Left ventricle myocardium superior (tissue), 1 donor: ENCODE results near the gene EGR2. TPM values are rescaled to one million over a fixed set of nuclear protein-coding genes. Genes with fewer than 3 reads are reported as not detected.

Experiments
- ATAC-seq: fragments of 200-7000 bp; cut with Tn5 transposase; one replicate; pipeline ENCODE4 v1.9.1; 2020; ENCODE audit warnings: mild to moderate bottlenecking, moderate library complexity
- DNase-seq: peaks from one replicate; pipeline ENCODE4 v3.0.0-alpha.2; 2020
- intact Hi-C: fragments of 100-400 bp; cut with micrococcal nuclease; formaldehyde crosslinking; loops from one replicate; pipeline ENCODE4 v1.11.0; 2022
- total RNA-seq: library from RNA; stranded (reverse); fragmentation: NEBNext Ultra II Directional; extraction: Animal tissue kit (Norgen Biotek cat#: 25700); gene quantifications from one replicate; pipeline ENCODE4 v1.2.1, GENCODE V29; 2021
- donor health status: DM: no; HTN: yes; CAD: no; lungs with severe emphysema.

The EGR2 gene
- total RNA-seq, 1 donor from 2014 or later = 0.55 TPM

GRCh38 chr10:62819141-62819920 lies 3.2 kb upstream of the EGR2 start:
- intact Hi-C loops = no loop called here
- DNase-seq (no peak), ATAC-seq (no peak)

- no peak for ATAC-seq
- intact Hi-C loops = no loop called here
- DNase-seq = peak; percentile 62
These were observed 2.4 kb upstream of the EGR2 start for GRCh38 chr10:62818426-62819011.

- intact Hi-C loops = no loop called here
- peak; percentile 87 for DNase-seq
- ATAC-seq = peak; percentile 81
These were observed 1.7 kb upstream of the EGR2 start for GRCh38 chr10:62817766-62818425.

- peak; percentile 64 for ATAC-seq
- DNase-seq = peak; percentile 70
- intact Hi-C loops = no loop called here
These were observed 1.1 kb upstream of the EGR2 start for GRCh38 chr10:62817121-62817765.

- no peak for DNase-seq
- ATAC-seq = no peak
- intact Hi-C loops = no loop called here
These were observed 163 bp downstream of the EGR2 start for GRCh38 chr10:62816076-62816330.

- intact Hi-C loops = no loop called here
- ATAC-seq = no peak
- DNase-seq = peak; percentile 40
These were observed 638 bp downstream of the EGR2 start for GRCh38 chr10:62815381-62816075.

GRCh38 chr10:62814756-62815380 lies 1.3 kb downstream of the EGR2 start:
- intact Hi-C loops = no loop called here
- ATAC-seq (no peak), DNase-seq (peak; percentile 38)

GRCh38 chr10:62813981-62814380 lies 2.2 kb downstream of the EGR2 start:
- DNase-seq = no peak
- intact Hi-C loops = no loop called here
- no peak for ATAC-seq

- DNase-seq (no peak), ATAC-seq (no peak)
- intact Hi-C loops = no loop called here
These were observed 2.7 kb downstream of the EGR2 start for GRCh38 chr10:62813453-62813852.

GRCh38 chr10:62812672-62813439 lies 3.3 kb downstream of the EGR2 start:
- ATAC-seq (no peak), DNase-seq (no peak)
- intact Hi-C loops = no loop called here

- ATAC-seq (no peak), DNase-seq (no peak)
- intact Hi-C loops = no loop called here
These were observed 4.8 kb downstream of the EGR2 start for GRCh38 chr10:62811159-62811875.

- DNase-seq (no peak), ATAC-seq (no peak)
- intact Hi-C loops = no loop called here
These were observed 5.8 kb downstream of the EGR2 start for GRCh38 chr10:62810156-62810902.

GRCh38 chr10:62806251-62806650 lies 9.9 kb downstream of the EGR2 start:
- ATAC-seq = no peak
- DNase-seq = no peak

GRCh38 chr10:62805231-62806099 lies 10.7 kb downstream of the EGR2 start:
- intact Hi-C loops = no loop called here
- DNase-seq = peak; percentile 51
- ATAC-seq = peak; percentile 35

More at GRCh38 chr10:62806251-62806650, 9.9 kb downstream of the EGR2 start:
- intact Hi-C loops = no loop called here

GRCh38 chr10:62804356-62805230 lies 11.6 kb downstream of the EGR2 start, which contains the start of gene ADO:
ADO (plus strand) TSS chr10:62804720; CDS start chr10:62805060, 340 bp downstream.
- ATAC-seq (peak; percentile 93), DNase-seq (peak; percentile 92)
- intact Hi-C loops = no loop called here
